ENCODE measurements around the gene MLKL.

Gene MLKL

DNA sequence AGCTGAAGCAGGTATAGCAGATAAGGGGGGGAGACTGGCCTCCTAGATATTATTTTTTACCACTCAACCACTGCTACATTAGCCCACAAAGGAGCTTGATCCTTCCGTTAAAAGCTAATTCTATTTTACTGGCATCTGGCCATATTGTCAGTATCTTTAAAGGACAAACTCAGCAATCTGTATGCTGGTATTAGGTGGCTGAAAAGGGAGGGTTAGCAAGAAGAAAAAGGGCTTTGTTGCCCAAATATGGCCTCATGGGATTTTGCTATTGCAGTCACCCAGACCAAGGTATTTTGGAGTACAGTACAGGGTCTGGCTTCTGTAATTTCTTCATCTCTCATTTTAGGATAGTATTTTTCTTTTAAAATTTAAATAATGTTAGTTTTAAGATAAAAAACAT is 48.4 kb downstream of the MLKL start:
- Histone ChIP-seq H3K27ac (no peak overlapping the region), H3K9me3 (no peaks in the 10 kb centered on the region), H3K4me1 (no peaks in the 10 kb centered on the region), H3K27me3 (no peaks in the 10 kb centered on the region), H3K4me3 (no peak overlapping the region), H3K36me3 (peaks cover 11 to 58% (median 29%) of the 10 kb centered on the region in 3 donors)
- intact Hi-C loops (cut with DNase I; ENCODE audit: low total_unique reads), result no loop called here
- DNase-seq, result no peak
- TF ChIP-seq, protein P1, sequence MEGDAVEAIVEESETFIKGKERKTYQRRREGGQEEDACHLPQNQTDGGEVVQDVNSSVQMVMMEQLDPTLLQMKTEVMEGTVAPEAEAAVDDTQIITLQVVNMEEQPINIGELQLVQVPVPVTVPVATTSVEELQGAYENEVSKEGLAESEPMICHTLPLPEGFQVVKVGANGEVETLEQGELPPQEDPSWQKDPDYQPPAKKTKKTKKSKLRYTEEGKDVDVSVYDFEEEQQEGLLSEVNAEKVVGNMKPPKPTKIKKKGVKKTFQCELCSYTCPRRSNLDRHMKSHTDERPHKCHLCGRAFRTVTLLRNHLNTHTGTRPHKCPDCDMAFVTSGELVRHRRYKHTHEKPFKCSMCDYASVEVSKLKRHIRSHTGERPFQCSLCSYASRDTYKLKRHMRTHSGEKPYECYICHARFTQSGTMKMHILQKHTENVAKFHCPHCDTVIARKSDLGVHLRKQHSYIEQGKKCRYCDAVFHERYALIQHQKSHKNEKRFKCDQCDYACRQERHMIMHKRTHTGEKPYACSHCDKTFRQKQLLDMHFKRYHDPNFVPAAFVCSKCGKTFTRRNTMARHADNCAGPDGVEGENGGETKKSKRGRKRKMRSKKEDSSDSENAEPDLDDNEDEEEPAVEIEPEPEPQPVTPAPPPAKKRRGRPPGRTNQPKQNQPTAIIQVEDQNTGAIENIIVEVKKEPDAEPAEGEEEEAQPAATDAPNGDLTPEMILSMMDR (IDR thresholded peaks at IDR 0.05), result no peak

DNA sequence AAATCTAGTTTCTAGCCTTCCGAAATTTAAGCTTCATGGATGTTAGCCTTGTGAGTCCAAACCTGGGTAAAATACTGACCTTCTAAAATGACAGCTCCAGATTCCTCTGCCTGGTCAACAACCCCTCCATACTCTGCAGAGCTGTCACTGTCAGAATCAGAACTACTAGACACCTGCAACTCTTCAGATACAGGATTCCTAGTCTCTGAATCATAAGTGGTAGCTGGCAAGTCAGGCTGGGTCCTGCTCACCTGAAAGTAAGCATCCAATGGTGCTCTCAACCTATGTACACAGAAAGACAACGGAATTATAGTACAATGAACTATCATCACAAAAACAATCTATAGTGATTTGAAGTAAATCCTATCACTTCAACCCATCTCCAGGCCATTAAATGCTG is 48.8 kb downstream of the MLKL start:
- intact Hi-C loops (cut with DNase I; ENCODE audit: low total_unique reads), result no loop called here
- Histone ChIP-seq H3K36me3 (peaks cover 11 to 56% (median 30%) of the 10 kb centered on the region in 3 donors), H3K9me3 (no peaks in the 10 kb centered on the region), H3K4me3 (no peak overlapping the region), H3K4me1 (no peaks in the 10 kb centered on the region), H3K27ac (no peak overlapping the region), H3K27me3 (no peaks in the 10 kb centered on the region)
- TF ChIP-seq, protein P1 (IDR thresholded peaks at IDR 0.05), result no peak
- DNase-seq, result no peak

DNA sequence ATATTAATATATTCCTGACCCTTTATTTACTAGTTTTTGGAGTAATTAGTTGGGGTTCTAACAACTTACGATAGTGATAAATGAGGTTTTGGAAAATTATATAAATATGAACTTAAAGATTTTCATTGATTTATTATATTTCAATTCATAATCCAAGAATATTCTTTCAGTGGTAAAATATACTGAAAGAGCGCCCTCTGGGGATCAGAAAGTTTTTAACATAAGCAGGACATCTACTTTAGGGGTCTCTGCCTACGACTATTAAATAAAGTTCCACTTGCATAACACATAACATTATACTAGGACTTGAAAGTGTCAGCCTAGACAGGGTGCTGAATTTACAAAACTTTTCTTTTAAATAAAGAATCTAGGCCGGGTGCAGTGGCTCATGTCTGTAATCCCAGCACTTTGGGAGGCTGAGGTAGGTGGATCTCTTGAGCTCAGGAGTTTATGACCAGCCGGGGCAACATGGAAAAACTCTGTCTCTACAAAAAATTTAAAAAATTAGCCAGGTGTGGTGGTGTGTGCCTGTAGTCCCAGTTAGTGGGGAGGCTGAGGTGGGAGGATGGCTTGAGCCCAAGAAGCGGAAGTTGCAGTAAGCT is 49.6 kb downstream of the MLKL start:
- no peak overlapping the region for H3K4me3 ChIP-seq
- TF ChIP-seq, protein P1 (IDR thresholded peaks at IDR 0.05), result no peak
- intact Hi-C loops (cut with DNase I; ENCODE audit: low total_unique reads), result no loop called here
- no peaks in the 10 kb centered on the region for H3K27me3 ChIP-seq
- H3K36me3 ChIP-seq, result peaks cover 11 to 63% (median 37%) of the 10 kb centered on the region in 3 donors
- DNase-seq, result no peak
- H3K27ac ChIP-seq, result no peak overlapping the region
- H3K9me3 ChIP-seq, result no peaks in the 10 kb centered on the region
- H3K4me1 ChIP-seq, result no peaks in the 10 kb centered on the region

DNA sequence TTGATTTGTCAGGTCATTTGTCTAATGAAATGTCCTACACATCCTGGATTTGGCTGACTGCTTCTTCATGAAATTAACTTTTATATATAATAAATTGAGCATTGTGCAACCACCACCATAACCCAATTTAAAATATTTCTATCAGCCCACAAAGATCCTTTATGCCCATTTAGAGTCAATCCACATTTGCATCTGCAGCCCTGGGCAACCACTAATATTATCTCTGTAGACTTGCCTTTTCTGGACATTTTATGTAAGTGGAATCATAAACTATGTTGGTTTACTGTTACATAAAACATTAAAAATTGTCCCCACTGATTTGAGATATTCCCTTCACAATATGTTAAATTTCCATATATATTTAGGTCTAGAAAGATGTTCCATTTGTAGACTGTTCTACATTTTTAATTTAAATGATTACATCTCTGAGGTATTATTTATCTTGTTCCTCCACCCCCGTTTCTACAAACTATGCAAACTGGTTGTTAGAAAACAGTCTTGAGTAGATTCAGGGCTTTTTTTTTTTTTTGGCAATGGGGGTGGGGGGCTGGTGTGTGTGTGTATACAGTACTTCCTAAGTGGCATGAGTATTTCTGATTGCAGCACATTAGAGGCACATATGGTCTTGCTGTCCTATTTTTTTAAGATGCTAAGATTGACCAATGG is 50.7 kb downstream of the MLKL start:
- no peaks in the 10 kb centered on the region for H3K9me3 ChIP-seq
- no peak overlapping the region for H3K4me3 ChIP-seq
- TF ChIP-seq, protein P1 (IDR thresholded peaks at IDR 0.05), result no peak
- H3K36me3 ChIP-seq, result peaks cover 11 to 67% (median 47%) of the 10 kb centered on the region in 3 donors
- DNase-seq, result no peak
- no peaks in the 10 kb centered on the region for H3K4me1 ChIP-seq
- no peak overlapping the region for H3K27ac ChIP-seq
- no peaks in the 10 kb centered on the region for H3K27me3 ChIP-seq
- intact Hi-C loops (cut with DNase I; ENCODE audit: low total_unique reads), result no loop called here

DNA sequence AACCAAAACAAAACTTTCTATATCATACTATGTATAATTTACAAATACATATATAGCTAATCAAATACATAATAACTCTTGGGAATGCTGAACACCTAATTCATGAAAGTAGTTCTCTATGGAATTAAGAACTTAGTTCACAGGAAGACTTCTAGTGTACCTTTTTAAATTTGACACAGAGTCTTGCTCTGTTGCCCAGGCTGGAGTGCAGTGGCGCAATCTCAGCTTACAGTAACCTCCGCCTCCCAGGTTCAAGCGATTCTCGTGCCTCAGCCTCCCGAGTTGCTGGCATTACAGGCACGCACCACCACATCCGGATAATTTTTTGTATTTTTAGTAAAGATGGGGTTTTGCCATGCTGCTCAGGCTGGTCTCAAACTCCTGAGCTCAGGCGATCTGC is 58.7 kb downstream of the MLKL start:
- Histone ChIP-seq H3K4me3 (no peak overlapping the region), H3K27ac (no peak overlapping the region), H3K36me3 (peaks cover 42 to 91% (median 72%) of the 10 kb centered on the region in 3 donors), H3K9me3 (no peaks in the 10 kb centered on the region), H3K4me1 (no peaks in the 10 kb centered on the region), H3K27me3 (no peaks in the 10 kb centered on the region)
- no peak for DNase-seq
- intact Hi-C loops (cut with DNase I; ENCODE audit: low total_unique reads), result no loop called here
- TF ChIP-seq, protein P1 (IDR thresholded peaks at IDR 0.05), result no peak
